Chondrocyte (in vitro differentiated cells): ENCODE results near the gene MYO16. TPM values are rescaled to one million over a fixed set of nuclear protein-coding genes. Genes with fewer than 3 reads are reported as not detected.

Experiments used
- DNase-seq: peaks from one replicate; pipeline ENCODE4 v3.0.0; 2021; ENCODE audit warnings: mixed read lengths, low spot score
- H3K27ac Mint-ChIP-seq: one replicate; pipeline ENCODE4 v1.8.0; 2021; ENCODE audit warnings: mild to moderate bottlenecking, moderate library complexity, mixed read lengths; ENCODE audit not compliant: unreplicated experiment
- H3K27me3 Mint-ChIP-seq: 2 replicates; pipeline ENCODE4 v1.8.0; 2021; ENCODE audit warnings: low read depth, mixed read lengths
- H3K36me3 Mint-ChIP-seq: 2 replicates; pipeline ENCODE4 v1.8.0; 2021; ENCODE audit warnings: low read depth, mixed read lengths
- H3K4me1 Mint-ChIP-seq: 2 replicates; pipeline ENCODE4 v1.8.0; 2021; ENCODE audit warnings: low read depth, mild to moderate bottlenecking, mixed read lengths
- H3K4me3 Mint-ChIP-seq: one replicate; pipeline ENCODE4 v1.8.0; 2021; ENCODE audit warnings: mild to moderate bottlenecking, moderate library complexity, mixed read lengths; ENCODE audit not compliant: unreplicated experiment
- H3K9me3 Mint-ChIP-seq: 2 replicates; pipeline ENCODE4 v1.8.0; 2021; ENCODE audit warnings: low read depth, mixed read lengths
- CTCF ChIP-seq: fragments of 200-600 bp; sonication (generic); IDR thresholded peaks from 2 replicates; pipeline ENCODE4 v1.5.0; 2021; ENCODE audit warnings: antibody characterized with exemption, mild to moderate bottlenecking, moderate library complexity
- total RNA-seq: library from RNA; stranded (reverse); gene quantifications from 3 replicates; pipeline ENCODE4 v1.2.1, GENCODE V29; 2021

The MYO16 gene
- total RNA-seq, 1 donor from 2014 or later: 0.12 TPM

- H3K4me3 Mint-ChIP-seq: no peak overlapping the region
- H3K27ac Mint-ChIP-seq: no peak overlapping the region
- TF ChIP-seq CTCF: no peak
- peaks cover 3% of the 10 kb centered on the region for H3K4me1 Mint-ChIP-seq
- peaks cover 5% of the 10 kb centered on the region for H3K36me3 Mint-ChIP-seq
- DNase-seq: no peak
- peaks cover 6% of the 10 kb centered on the region for H3K27me3 Mint-ChIP-seq
- peaks cover 16% of the 10 kb centered on the region for H3K9me3 Mint-ChIP-seq
Observed at GRCh38 chr13:108741930-108742329, 112.5 kb downstream of the MYO16 start.

- Mint-ChIP-seq H3K4me1 (peaks cover 3% of the 10 kb centered on the region), H3K9me3 (peaks cover 20% of the 10 kb centered on the region), H3K27ac (no peak overlapping the region), H3K36me3 (peaks cover 5% of the 10 kb centered on the region), H3K27me3 (peaks cover 6% of the 10 kb centered on the region), H3K4me3 (no peak overlapping the region)
- no peak for TF ChIP-seq CTCF
- DNase-seq: no peak
Observed at GRCh38 chr13:108742701-108743451, 113.5 kb downstream of the MYO16 start.

GRCh38 chr13:108743522-108743921 is 114.1 kb downstream of the MYO16 start:
- TF ChIP-seq CTCF: no peak
- H3K9me3 Mint-ChIP-seq: peaks cover 20% of the 10 kb centered on the region
- peaks cover 3% of the 10 kb centered on the region for H3K4me1 Mint-ChIP-seq
- DNase-seq: no peak
- H3K27me3 Mint-ChIP-seq: peaks cover under 1% of the 10 kb centered on the region
- H3K27ac Mint-ChIP-seq: no peak overlapping the region
- H3K4me3 Mint-ChIP-seq: no peak overlapping the region
- peaks cover 2% of the 10 kb centered on the region for H3K36me3 Mint-ChIP-seq

- H3K27me3 Mint-ChIP-seq: no peaks in the 10 kb centered on the region
- no peaks in the 10 kb centered on the region for H3K36me3 Mint-ChIP-seq
- no peak for TF ChIP-seq CTCF
- H3K9me3 Mint-ChIP-seq: peaks cover 9% of the 10 kb centered on the region
- H3K4me1 Mint-ChIP-seq: peaks cover 3% of the 10 kb centered on the region
- no peak for DNase-seq
- H3K4me3 Mint-ChIP-seq: no peak overlapping the region
- H3K27ac Mint-ChIP-seq: no peak overlapping the region
Observed at GRCh38 chr13:108747843-108748242, 118.4 kb downstream of the MYO16 start.

- H3K36me3 Mint-ChIP-seq: no peaks in the 10 kb centered on the region
- no peak for TF ChIP-seq CTCF
- H3K4me3 Mint-ChIP-seq: no peak overlapping the region
- no peak for DNase-seq
- no peak overlapping the region for H3K27ac Mint-ChIP-seq
- no peaks in the 10 kb centered on the region for H3K4me1 Mint-ChIP-seq
- peaks cover 1% of the 10 kb centered on the region for H3K9me3 Mint-ChIP-seq
- H3K27me3 Mint-ChIP-seq: no peaks in the 10 kb centered on the region
Observed at GRCh38 chr13:108752276-108752675, 122.9 kb downstream of the MYO16 start.
